Stimulated activated CD4-positive, alpha-beta T cell treated with anti-CD3 and anti-CD28 coated beads, Interleukin-1b, Interleukin-23, amount 100 ng/mL, for 1 hour (primary cell): ENCODE results near the gene NRL.

ENCODE experiments used
- DNase-seq, 2 donors: peaks; one replicate each; pipeline ENCODE4 v3.0.0-alpha.2; 2020; ENCODE audit warnings: low read depth in 2 of 2

The NRL gene

DNA sequence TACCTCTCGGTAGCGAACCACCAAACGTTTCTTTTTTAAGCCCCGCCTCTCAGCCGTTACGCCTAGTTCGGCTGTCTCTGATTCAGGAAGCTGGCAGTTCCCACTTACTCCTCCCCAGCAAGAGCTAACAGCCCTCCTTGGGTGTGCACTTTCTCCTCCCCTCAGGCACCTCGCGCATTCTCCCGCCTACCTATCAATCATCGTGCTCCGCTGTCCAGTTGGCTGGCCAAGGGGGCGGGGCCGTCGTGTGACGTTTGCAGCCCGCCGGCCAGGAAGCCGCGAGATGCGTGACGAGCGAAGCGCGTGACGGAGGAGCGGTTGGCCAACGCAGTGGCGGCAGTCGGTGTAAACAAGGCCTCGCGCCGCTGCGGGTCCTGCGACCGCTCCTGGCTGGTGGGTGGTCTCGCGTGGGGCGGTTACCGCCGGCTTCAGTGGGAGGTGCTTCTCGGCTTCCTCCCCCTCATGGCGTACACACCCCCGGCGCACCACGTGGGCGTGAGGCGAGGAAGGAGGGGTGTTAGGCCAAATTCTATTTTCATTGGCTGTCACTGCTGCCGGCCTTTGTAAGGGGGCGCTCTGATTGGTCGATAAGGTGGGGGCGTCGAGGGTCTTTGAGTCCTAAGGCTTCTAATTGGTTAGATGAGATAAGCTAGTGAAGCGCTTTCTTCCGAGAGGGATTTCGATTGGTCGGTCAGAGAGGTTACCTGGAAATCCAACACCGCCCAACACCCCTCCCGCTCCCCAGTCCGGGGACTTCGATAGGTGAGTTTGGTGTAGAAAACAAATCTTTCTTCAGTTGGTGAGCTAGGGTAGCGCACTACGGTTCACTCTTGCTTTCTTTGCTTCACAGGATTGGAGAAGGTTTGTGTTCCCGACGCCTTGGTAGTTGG is at the start of gene NRL, which contains the start of gene DCAF11:
Gene NRL, minus strand, starts transcription at position 418 of the 890 bp plus-strand sequence. CDS start 32,101 bp downstream, outside the sequence.
Gene DCAF11, plus strand, starts transcription at position 246 of the 890 bp plus-strand sequence. CDS start 818 bp downstream, outside the sequence.
- peak; percentile 95 for DNase-seq

DNA sequence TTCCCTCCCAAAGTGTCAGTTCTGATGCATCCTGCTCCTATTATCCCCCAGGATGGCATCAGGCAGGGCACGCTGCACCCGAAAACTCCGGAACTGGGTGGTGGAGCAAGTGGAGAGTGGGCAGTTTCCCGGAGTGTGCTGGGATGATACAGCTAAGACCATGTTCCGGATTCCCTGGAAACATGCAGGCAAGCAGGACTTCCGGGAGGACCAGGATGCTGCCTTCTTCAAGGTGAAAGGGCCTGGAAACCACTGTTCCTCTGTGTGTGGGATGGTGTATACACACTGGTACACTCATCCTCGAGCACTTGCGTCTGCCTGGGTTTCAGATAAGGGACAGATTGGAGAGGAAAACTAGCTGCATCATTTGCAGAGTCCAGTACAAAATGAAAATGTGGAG is 47.3 kb upstream of the NRL start:
- no peak for DNase-seq

DNA sequence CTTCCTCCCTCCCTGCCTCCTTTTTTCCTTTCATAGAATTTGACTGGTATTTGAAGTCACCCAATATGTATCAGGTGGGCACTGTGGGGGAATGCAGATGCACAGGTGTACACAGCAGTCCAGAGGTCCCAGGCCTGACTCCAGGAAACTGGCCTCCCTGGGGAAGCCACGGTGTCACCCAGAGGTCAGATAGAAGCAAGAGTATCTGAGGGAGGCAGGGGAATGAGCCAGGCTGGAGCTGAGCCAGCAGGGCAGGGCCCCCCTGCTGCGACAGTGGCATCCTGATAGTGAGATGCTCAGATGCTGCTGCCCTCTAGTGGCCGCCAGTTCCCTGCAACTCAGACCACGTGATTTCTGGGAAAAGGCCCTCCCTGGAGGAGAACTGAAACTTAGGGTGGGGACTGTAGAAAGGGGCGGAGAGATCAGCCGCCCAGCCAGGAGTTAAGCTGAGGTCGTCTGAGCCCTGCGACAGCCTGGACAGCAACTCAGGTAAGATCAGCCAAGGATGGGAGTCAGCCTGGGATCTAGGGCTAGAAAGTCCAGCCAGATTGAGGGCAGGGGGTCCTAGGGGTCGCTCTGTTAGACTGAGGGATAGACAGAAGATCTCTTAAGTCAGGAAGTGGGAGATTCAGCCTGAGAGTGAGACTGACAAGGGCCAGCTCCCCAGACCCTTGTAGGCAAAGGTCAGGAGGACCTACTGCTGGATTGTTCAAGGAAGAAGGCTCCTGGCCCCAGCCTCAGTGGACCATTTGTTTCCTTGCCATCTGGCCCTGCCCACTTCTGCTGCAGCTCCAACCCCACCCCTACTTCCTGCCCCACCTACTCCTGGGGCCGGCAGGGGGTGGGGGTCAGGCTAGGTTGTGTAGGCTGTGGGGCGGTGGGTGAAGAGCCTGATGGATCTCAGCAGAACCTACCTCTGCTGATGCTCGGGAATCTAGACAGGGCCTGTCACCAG is 46.4 kb upstream of the NRL start, which contains the start of gene IRF9:
Gene IRF9, plus strand, starts transcription at position 416 of the 955 bp plus-strand sequence. CDS start 880 bp downstream, outside the sequence.
- peak; percentile 95 to 98 for DNase-seq

DNA sequence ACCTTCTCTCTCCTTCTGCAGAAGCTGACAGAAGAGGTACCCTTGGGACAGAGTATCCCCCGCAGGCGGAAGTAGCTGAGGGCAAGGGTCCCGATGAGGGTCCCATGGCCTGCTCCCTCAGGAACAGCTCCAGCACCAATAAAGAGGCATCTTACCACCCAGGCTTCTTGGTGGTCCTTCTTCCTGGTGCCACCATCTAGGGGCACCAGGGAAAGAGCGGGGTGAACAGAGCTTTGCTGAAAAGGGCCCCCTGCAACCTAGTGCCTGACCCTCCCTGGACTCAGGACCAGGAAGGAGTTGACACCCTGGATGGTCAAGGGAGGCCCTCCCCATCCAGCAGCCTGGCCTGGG is 45.7 kb upstream of the NRL start:
- no peak for DNase-seq

DNA sequence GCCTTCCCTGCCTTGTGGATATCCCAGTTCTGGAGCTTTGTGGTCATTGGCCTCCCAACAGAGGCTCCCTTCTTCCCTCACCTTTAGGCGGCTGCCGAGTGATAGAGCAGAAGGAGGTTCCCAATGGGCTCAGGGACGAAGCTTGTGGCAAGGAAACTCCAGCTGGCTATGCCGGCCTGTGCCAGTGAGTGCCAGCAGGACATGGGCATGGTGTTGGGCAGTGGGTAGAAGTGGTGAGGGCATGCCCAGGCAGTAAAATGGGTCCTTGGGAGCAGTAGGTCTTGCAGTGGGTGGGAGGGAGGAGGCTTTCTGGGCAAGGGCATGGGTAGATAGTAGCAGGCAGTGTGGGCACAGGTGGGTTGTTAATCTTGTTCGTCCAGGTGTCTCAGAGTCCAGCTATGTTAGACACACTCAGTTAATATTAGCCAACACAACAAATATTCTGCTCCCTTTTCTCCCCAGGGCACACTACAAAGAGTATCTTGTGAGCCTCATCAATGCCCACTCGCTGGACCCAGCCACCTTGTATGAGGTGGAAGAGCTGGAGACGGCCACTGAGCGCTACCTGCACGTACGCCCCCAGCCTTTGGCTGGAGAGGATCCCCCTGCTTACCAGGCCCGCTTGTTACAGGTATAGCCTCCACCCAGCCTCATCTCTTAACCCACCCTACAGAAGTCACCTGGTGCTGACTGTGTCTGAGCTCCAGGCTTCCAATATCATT is 45.2 kb upstream of the NRL start:
- DNase-seq = no peak

DNA sequence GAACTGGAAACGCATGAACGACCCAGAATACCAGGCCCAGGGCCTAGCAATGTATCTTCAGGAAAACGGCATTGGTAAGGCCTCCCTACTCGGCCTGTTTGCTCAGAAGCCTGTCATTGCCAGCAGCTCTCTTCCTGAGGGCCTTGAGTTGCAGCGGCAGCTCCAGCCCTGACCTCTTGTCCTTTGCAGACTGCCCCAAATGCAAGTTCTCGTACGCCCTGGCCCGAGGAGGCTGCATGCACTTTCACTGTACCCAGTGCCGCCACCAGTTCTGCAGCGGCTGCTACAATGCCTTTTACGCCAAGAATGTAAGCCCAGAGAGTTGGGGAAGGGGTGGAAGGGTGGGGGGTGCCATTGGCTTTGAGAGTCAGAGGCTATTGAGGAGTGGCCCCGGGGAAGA is 42.6 kb upstream of the NRL start:
- no peak for DNase-seq

DNA sequence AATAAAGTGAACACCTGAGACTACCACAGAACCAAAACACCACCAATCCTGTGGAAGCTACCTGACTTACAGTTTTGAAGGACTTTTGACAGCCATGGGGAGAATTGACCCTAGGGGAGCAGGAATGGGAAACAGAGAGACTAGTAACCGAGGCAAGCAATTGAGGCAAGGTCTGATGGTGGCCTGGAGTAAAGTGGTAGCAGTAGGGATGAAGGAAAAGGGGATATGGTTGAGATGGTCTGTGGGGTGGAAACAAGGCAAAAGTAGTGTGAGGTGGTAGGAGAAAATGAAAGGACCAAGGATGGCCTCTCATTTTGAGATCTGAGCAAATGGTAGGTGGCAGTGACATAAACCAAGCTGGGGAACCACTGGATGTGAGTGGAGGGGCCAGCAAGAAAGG is 42.1 kb upstream of the NRL start:
- no peak for DNase-seq

DNA sequence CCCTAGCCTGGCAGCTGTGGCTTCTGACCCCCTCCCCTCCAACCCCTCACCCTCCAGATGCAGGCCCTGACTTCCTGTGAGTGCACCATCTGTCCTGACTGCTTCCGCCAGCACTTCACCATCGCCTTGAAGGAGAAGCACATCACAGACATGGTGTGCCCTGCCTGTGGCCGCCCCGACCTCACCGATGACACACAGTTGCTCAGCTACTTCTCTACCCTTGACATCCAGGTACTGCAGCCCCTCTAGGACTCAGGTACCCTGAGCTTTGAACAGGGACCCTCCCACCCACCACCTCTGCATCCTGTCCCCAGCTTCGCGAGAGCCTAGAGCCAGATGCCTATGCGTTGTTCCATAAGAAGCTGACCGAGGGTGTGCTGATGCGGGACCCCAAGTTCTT is 40.4 kb upstream of the NRL start:
- DNase-seq = no peak

DNA sequence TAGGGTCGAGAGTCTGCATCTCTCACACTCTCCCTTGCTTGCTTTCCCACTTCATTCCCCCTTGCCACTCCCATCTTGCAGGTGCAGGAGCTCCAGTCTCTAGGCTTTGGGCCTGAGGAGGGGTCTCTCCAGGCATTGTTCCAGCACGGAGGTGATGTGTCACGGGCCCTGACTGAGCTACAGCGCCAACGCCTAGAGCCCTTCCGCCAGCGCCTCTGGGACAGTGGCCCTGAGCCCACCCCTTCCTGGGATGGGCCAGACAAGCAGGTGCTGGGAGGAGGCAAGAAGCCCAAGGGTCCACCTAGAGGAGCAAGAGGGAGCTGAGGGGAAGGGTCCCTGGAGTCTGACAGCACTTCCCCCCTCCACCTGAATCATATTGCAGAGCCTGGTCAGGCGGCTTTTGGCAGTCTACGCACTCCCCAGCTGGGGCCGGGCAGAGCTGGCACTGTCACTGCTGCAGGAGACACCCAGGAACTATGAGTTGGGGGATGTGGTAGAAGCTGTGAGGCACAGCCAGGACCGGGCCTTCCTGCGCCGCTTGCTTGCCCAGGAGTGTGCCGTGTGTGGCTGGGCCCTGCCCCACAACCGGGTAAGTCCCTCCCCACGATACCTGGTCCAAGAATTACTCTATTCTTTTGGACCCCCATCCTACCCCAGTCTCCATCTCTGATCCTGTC is 36.8 kb upstream of the NRL start:
- no peak for DNase-seq

DNA sequence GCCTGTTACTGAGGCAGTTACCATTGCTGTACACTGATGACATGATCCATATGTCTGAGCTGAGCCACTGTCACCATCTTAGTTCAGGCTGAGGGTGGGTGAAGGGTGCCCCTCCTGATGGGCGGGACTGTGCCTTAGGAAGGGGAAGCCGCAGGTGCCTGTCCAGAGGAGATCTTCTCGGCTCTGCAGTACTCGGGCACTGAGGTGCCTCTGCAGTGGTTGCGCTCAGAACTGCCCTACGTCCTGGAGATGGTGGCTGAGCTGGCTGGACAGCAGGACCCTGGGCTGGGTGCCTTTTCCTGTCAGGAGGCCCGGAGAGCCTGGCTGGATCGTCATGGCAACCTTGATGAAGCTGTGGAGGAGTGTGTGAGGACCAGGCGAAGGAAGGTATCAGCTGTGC is 36.2 kb upstream of the NRL start:
- no peak for DNase-seq

DNA sequence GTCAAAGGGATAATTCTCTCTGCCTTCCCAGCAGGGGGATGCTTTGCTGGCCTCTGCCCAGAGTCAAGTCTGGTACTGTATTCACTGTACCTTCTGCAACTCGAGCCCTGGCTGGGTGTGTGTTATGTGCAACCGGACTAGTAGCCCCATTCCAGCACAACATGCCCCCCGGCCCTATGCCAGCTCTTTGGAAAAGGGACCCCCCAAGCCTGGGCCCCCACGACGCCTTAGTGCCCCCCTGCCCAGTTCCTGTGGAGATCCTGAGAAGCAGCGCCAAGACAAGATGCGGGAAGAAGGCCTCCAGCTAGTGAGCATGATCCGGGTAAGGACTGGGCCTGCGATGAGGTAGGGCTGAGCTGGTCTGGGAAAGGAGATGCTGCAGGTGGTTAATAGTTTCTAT is 35.8 kb upstream of the NRL start:
- DNase-seq = no peak

DNA sequence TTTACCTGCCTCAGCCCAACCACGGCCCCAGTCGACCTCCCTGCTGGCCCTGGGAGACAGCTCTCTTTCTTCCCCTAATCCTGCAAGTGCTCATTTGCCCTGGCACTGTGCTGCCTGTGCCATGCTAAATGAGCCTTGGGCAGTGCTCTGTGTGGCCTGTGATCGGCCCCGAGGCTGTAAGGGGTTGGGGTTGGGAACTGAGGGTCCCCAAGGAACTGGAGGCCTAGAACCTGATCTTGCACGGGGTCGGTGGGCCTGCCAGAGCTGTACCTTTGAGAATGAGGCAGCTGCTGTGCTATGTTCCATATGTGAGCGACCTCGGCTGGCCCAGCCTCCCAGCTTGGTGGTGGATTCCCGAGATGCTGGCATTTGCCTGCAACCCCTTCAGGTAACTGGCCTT is 35.3 kb upstream of the NRL start:
- DNase-seq = no peak

DNA sequence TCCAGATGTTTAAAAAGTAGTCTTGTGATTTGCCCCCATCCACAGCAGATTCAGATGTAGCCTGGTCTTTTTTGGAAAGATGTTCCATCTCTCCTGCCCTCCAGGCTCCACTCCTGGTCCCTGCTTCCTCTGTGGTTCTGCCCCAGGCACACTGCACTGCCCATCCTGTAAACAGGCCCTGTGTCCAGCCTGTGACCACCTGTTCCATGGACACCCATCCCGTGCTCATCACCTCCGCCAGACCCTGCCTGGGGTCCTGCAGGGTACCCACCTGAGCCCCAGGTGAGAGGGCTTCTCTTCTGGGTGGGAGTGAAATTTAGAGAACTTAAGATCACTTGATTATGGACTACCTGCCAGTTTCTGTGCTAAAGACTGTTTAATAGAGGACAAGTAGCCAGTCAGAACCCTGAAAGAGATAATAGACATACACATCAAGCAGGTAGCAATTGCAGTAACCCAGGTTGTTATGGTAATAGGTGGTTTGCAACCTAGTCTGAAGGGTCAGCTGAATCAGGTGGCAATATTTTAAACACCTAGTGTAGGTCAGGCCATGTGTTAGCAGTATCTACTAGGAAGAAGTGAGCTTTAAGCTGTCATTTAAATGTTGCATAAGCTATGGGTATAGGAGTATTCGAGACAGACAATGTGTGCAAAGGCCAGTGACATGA is 34.7 kb upstream of the NRL start:
- no peak for DNase-seq

DNA sequence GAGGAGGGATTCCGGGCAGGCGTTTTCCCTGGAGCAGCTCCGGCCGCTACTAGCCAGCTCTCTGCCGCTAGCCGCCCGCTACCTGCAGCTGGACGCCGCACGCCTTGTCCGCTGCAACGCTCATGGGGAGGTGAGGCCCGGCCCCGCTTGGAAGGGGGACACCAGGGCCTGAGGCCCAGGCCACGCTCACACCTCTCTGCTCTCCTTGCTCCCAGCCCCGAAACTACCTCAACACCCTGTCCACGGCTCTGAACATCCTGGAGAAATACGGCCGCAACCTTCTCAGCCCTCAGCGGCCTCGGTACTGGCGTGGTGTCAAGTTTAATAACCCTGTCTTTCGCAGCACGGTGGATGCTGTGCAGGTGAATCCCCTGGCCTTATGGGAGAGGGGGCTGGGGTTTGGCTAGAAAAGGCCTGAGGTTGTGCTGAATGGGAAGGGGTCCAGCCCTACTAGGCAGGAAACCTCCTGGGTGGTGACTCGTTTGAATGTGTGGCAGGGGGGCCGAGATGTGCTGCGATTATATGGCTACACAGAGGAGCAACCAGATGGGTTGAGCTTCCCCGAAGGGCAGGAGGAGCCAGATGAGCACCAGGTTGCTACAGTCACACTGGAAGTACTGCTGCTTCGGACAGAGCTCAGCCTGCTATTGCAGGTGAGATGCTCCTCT is 33.1 kb upstream of the NRL start:
- DNase-seq = no peak

DNA sequence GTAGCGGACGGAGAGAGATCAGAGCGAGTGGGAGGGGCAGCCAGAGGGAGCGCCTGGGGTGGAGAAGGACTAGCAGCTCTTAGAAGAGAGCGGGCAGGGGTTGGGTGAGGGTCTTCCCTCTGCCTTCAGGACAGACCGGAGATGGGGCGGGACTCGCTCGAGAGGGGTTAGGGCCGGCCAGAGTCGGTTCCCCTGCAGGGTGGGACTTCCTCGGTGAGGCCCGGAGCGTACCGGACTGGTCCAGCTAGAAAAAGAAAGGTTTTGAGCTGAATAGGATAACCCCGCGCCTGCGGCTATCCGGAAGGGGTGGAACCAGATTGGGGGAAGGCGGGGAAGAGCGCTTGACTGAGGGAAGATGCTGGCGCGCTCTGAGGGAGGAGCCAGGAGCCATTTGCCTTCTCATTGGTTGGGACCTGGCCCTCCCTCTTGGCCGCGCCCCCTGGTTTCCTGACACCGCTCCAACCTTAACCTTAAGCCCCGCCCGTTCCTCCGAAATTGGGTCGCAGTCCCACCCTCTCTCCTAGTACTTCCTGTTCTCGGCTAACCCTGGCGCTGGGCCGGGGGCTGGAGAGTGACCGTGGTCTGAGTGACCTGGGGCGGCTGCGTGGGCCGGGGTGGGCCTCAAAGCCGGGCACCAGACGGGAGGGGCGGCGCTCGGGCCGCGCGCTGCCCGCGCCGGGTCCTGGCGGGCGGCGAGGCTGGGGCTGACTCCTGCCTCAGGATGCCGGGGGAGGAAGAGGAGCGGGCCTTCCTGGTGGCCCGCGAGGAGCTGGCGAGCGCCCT is 32.4 kb upstream of the NRL start, which contains the start of gene RNF31:
Gene RNF31, plus strand, starts transcription at position 521 of the 783 bp plus-strand sequence. Its CDS starts 201 bp downstream, at position 722.
- peak; percentile 90 to 93 for DNase-seq

DNA sequence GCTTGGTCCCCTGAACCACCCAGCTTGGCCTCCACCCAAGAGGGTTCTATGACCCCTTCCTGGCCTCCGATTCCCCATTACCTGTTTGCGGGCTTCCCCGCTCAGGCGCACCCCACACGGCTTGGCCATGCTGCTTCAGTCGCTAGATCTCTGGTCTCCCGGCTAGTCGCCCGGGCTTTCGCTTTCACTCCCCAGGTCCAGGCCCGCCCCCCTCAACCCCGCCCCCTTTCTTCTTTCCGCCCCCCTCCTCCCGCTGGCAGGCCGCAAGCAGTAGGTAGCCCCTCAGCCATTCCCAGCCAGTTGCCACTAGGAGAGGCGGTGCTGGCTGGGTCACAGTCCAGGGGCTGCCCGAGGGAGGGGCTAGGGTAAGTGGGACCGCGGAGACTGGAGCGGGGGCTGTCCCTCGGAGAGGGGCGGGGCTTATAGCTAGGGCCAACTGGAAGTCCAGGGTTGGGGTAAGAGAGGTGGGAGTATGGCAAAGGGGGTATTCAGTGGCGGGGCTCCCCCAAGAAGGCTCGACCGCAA is 31.8 kb upstream of the NRL start, which contains the start of gene PSME2:
Gene PSME2, minus strand, starts transcription at position 158 of the 525 bp plus-strand sequence. Its CDS starts 29 bp downstream, at position 129.
- DNase-seq = peak; percentile 45 to 58

DNA sequence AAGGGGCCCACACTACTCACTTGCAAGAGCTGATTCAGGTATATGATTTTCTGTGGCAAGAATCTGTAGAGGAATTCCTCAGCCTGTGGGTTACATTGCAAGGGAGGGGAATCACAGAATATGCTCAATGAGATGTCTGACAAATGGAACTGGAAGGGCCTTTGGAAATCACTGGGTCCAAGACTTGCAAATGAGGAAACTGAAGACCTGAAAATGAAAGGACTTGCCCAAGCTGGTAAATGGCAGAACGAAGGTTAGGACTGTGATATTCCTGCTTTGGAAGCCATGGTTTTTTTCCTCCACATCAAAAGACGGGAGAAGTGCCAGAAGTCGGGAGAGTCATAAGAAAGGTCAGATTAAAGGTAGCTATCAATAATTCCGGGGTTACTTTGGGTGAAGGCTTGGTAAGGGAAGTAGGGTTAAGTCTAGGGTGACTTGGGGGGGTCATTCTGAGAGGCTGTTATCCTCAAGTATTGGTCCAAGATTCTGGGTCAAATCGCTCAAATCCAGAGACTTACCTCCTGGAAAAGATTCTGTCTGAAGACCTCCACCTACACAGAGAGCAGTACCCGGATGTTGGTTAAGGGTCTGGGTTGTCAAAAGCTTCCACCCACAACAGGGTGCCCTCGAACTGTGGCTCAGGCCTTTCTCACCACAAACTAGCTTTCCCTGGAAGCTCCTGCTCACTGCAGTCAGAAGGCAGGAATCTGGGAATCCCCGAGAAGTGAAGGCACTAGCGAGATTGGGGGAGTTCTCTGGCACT is 31.1 kb upstream of the NRL start:
- no peak for DNase-seq

DNA sequence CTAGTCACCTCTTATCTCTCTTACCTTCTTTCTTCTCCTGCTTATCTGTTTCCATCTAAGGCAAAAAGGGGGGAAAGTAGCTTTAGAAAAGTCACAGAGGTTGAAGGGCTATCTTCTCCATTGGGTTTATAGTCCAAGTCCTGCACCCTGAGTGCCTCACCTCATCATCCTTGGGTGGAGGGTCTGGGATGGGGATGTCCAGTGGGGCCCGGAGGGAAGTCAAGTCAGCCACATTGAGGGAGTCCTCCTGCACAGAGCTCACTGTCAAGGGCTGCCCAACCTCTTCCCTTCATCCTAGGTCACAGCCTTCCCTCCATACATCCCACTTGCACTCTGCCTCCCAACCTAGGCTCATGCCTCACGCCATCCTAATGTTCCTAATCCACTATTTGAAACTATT is 30.5 kb upstream of the NRL start:
- no peak for DNase-seq
